ENCODE data around the gene GALNT17.

The GALNT17 gene

GRCh38 chr7:71517940-71518699, 386.2 kb downstream of the GALNT17 start:
- no peak overlapping the region for H3K27ac ChIP-seq (ENCODE audit: low read depth in 2 of 2, low read length in 2 of 2)
- no peaks in the 10 kb centered on the region for H3K27me3 ChIP-seq (ENCODE audit: control insufficient read depth in 2 of 2, insufficient read depth in 2 of 2, low read length in 2 of 2)
- peaks cover 0 to 3% of the 10 kb centered on the region in 2 donors for H3K9me3 ChIP-seq (ENCODE audit: control insufficient read depth in 2 of 2, low read length in 2 of 2)
- no peaks in the 10 kb centered on the region for H3K4me1 ChIP-seq (ENCODE audit: control insufficient read depth in 2 of 2, insufficient read depth in 2 of 2, low read length in 2 of 2)
- no peak overlapping the region for H3K4me3 ChIP-seq (ENCODE audit: low read length in 2 of 2)
- no peaks in the 10 kb centered on the region for H3K36me3 ChIP-seq (ENCODE audit: control insufficient read depth in 2 of 2, insufficient read depth in 2 of 2, low read length in 2 of 2)
- H3K9ac ChIP-seq (ENCODE audit: low read depth in 1 of 2, low read length in 2 of 2) = no peak overlapping the region

DNA sequence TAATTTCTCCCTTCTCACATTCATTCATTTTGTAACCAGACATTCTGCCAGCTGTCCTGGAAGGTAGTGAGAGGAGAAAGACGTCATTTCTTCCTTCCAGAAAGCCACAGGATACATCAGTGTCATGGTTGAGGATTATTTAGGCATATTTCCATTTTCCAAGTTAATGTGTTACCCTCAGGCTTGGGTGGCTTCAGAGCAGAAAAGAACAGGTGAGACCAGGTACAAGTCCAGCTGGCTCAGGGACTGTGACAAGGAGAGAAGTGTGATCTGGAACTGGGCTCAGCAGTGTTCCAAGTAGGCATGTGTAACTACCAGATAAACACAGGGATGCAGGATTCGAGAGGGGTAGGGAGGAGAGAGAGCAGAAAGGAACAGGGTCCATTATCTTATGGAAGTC, 386.9 kb downstream of the GALNT17 start:
- Histone ChIP-seq H3K36me3 (ENCODE audit: control insufficient read depth in 2 of 2, insufficient read depth in 2 of 2, low read length in 2 of 2) (no peaks in the 10 kb centered on the region), H3K27me3 (ENCODE audit: control insufficient read depth in 2 of 2, insufficient read depth in 2 of 2, low read length in 2 of 2) (no peaks in the 10 kb centered on the region), H3K27ac (ENCODE audit: low read depth in 2 of 2, low read length in 2 of 2) (no peak overlapping the region), H3K9me3 (ENCODE audit: control insufficient read depth in 2 of 2, low read length in 2 of 2) (peaks cover 0 to 3% of the 10 kb centered on the region in 2 donors), H3K9ac (ENCODE audit: low read depth in 1 of 2, low read length in 2 of 2) (no peak overlapping the region), H3K4me1 (ENCODE audit: control insufficient read depth in 2 of 2, insufficient read depth in 2 of 2, low read length in 2 of 2) (no peaks in the 10 kb centered on the region), H3K4me3 (ENCODE audit: low read length in 2 of 2) (no peak overlapping the region)

DNA sequence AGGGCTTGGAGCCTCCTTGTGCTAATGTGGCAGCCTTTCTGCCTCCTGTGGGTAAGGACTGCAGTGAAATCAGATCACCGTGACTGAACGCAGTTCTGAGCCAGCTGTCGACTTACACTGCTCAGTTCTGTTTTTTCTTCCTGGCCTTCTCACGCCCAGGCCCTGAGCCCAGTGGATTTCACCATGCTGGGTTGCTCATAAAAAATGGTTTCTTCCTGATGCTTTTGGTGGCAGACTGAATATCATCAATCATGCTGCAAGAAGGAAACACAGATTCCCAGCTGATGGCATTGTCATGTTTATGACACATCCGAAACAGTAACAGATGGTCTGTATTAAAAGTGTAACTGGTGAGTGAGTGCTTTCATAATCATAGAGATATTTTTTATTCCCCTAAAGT, 389.6 kb downstream of the GALNT17 start:
- Histone ChIP-seq H3K4me1 (ENCODE audit: control insufficient read depth in 2 of 2, insufficient read depth in 2 of 2, low read length in 2 of 2) (no peaks in the 10 kb centered on the region), H3K27ac (ENCODE audit: low read depth in 2 of 2, low read length in 2 of 2) (no peak overlapping the region), H3K27me3 (ENCODE audit: control insufficient read depth in 2 of 2, insufficient read depth in 2 of 2, low read length in 2 of 2) (no peaks in the 10 kb centered on the region), H3K4me3 (ENCODE audit: low read length in 2 of 2) (no peak overlapping the region), H3K36me3 (ENCODE audit: control insufficient read depth in 2 of 2, insufficient read depth in 2 of 2, low read length in 2 of 2) (no peaks in the 10 kb centered on the region), H3K9ac (ENCODE audit: low read depth in 1 of 2, low read length in 2 of 2) (no peak overlapping the region), H3K9me3 (ENCODE audit: control insufficient read depth in 2 of 2, low read length in 2 of 2) (peaks cover 0 to 3% of the 10 kb centered on the region in 2 donors)

GRCh38 chr7:71526106-71526505, 394.2 kb downstream of the GALNT17 start:
- Histone ChIP-seq H3K36me3 (ENCODE audit: control insufficient read depth in 2 of 2, insufficient read depth in 2 of 2, low read length in 2 of 2) (no peaks in the 10 kb centered on the region), H3K9ac (ENCODE audit: low read depth in 1 of 2, low read length in 2 of 2) (no peak overlapping the region), H3K27ac (ENCODE audit: low read depth in 2 of 2, low read length in 2 of 2) (no peak overlapping the region), H3K9me3 (ENCODE audit: control insufficient read depth in 2 of 2, low read length in 2 of 2) (no peaks in the 10 kb centered on the region), H3K4me1 (ENCODE audit: control insufficient read depth in 2 of 2, insufficient read depth in 2 of 2, low read length in 2 of 2) (no peaks in the 10 kb centered on the region), H3K4me3 (ENCODE audit: low read length in 2 of 2) (no peak overlapping the region), H3K27me3 (ENCODE audit: control insufficient read depth in 2 of 2, insufficient read depth in 2 of 2, low read length in 2 of 2) (no peaks in the 10 kb centered on the region)

- Histone ChIP-seq H3K9ac (ENCODE audit: low read depth in 1 of 2, low read length in 2 of 2) (no peak overlapping the region), H3K4me1 (ENCODE audit: control insufficient read depth in 2 of 2, insufficient read depth in 2 of 2, low read length in 2 of 2) (no peaks in the 10 kb centered on the region), H3K4me3 (ENCODE audit: low read length in 2 of 2) (no peak overlapping the region), H3K27ac (ENCODE audit: low read depth in 2 of 2, low read length in 2 of 2) (no peak overlapping the region), H3K27me3 (ENCODE audit: control insufficient read depth in 2 of 2, insufficient read depth in 2 of 2, low read length in 2 of 2) (no peaks in the 10 kb centered on the region), H3K9me3 (ENCODE audit: control insufficient read depth in 2 of 2, low read length in 2 of 2) (no peaks in the 10 kb centered on the region), H3K36me3 (ENCODE audit: control insufficient read depth in 2 of 2, insufficient read depth in 2 of 2, low read length in 2 of 2) (no peaks in the 10 kb centered on the region)
Observed at GRCh38 chr7:71527213-71527612, 395.3 kb downstream of the GALNT17 start.

DNA sequence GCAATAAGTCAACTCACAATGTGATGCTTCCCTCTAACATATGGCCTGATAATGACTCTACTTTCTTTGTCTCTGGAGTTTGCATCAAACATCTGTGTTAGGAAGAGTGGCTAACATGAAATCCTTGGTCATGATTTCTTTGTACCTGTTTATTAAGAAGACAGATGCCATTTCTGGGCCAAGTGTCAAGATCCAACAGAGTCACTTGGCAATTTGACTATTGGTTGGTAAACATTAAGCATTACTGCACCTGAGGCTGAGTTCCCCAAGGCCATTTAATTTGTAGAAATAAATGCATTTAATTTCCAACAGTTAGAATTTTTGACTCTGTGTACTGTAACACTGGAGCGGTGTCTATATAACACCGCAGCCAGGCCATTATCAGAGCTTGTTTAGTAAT, 403.7 kb downstream of the GALNT17 start:
- H3K9ac ChIP-seq (ENCODE audit: low read depth in 1 of 2, low read length in 2 of 2) = no peak overlapping the region
- H3K27ac ChIP-seq (ENCODE audit: low read depth in 2 of 2, low read length in 2 of 2) = no peak overlapping the region
- H3K9me3 ChIP-seq (ENCODE audit: control insufficient read depth in 2 of 2, low read length in 2 of 2) = peaks cover 2 to 5% of the 10 kb centered on the region in 2 donors
- no peaks in the 10 kb centered on the region for H3K4me1 ChIP-seq (ENCODE audit: control insufficient read depth in 2 of 2, insufficient read depth in 2 of 2, low read length in 2 of 2)
- H3K4me3 ChIP-seq (ENCODE audit: low read length in 2 of 2) = no peak overlapping the region
- no peaks in the 10 kb centered on the region for H3K27me3 ChIP-seq (ENCODE audit: control insufficient read depth in 2 of 2, insufficient read depth in 2 of 2, low read length in 2 of 2)
- H3K36me3 ChIP-seq (ENCODE audit: control insufficient read depth in 2 of 2, insufficient read depth in 2 of 2, low read length in 2 of 2) = no peaks in the 10 kb centered on the region

DNA sequence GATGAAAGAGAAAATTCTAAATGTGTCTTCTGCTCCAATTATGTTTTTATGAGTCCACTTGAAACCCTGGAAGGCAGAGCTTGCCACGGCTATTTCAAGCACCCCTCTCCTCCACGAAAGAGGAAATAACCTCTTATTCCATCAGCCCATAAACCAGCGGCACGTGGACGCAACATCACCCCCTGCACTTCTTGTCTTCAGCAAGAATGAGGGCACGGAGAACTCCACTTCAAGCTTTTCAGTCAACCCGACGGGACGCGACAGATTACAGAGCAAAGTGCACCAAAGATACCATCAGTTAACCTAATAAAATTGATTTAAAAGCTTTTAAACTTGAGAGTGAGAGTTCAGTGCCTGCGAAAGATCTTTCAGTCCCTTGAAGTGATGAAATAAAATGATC, 406.3 kb downstream of the GALNT17 start:
- Histone ChIP-seq H3K4me3 (ENCODE audit: low read length in 2 of 2) (no peak overlapping the region), H3K27me3 (ENCODE audit: control insufficient read depth in 2 of 2, insufficient read depth in 2 of 2, low read length in 2 of 2) (no peaks in the 10 kb centered on the region), H3K9me3 (ENCODE audit: control insufficient read depth in 2 of 2, low read length in 2 of 2) (peaks cover 2 to 5% of the 10 kb centered on the region in 2 donors), H3K9ac (ENCODE audit: low read depth in 1 of 2, low read length in 2 of 2) (no peak overlapping the region), H3K4me1 (ENCODE audit: control insufficient read depth in 2 of 2, insufficient read depth in 2 of 2, low read length in 2 of 2) (no peaks in the 10 kb centered on the region), H3K36me3 (ENCODE audit: control insufficient read depth in 2 of 2, insufficient read depth in 2 of 2, low read length in 2 of 2) (no peaks in the 10 kb centered on the region), H3K27ac (ENCODE audit: low read depth in 2 of 2, low read length in 2 of 2) (no peak overlapping the region)

- no peaks in the 10 kb centered on the region for H3K4me1 ChIP-seq (ENCODE audit: control insufficient read depth in 2 of 2, insufficient read depth in 2 of 2, low read length in 2 of 2)
- no peaks in the 10 kb centered on the region for H3K9me3 ChIP-seq (ENCODE audit: control insufficient read depth in 2 of 2, low read length in 2 of 2)
- no peak overlapping the region for H3K9ac ChIP-seq (ENCODE audit: low read depth in 1 of 2, low read length in 2 of 2)
- no peak overlapping the region for H3K4me3 ChIP-seq (ENCODE audit: low read length in 2 of 2)
- H3K27ac ChIP-seq (ENCODE audit: low read depth in 2 of 2, low read length in 2 of 2) = no peak overlapping the region
- H3K27me3 ChIP-seq (ENCODE audit: control insufficient read depth in 2 of 2, insufficient read depth in 2 of 2, low read length in 2 of 2) = no peaks in the 10 kb centered on the region
- H3K36me3 ChIP-seq (ENCODE audit: control insufficient read depth in 2 of 2, insufficient read depth in 2 of 2, low read length in 2 of 2) = no peaks in the 10 kb centered on the region
Observed at GRCh38 chr7:71539615-71540014, 407.7 kb downstream of the GALNT17 start.

- Histone ChIP-seq H3K9ac (ENCODE audit: low read depth in 1 of 2, low read length in 2 of 2) (no peak overlapping the region), H3K27me3 (ENCODE audit: control insufficient read depth in 2 of 2, insufficient read depth in 2 of 2, low read length in 2 of 2) (no peaks in the 10 kb centered on the region), H3K4me1 (ENCODE audit: control insufficient read depth in 2 of 2, insufficient read depth in 2 of 2, low read length in 2 of 2) (no peaks in the 10 kb centered on the region), H3K36me3 (ENCODE audit: control insufficient read depth in 2 of 2, insufficient read depth in 2 of 2, low read length in 2 of 2) (no peaks in the 10 kb centered on the region), H3K27ac (ENCODE audit: low read depth in 2 of 2, low read length in 2 of 2) (no peak overlapping the region), H3K4me3 (ENCODE audit: low read length in 2 of 2) (no peak overlapping the region), H3K9me3 (ENCODE audit: control insufficient read depth in 2 of 2, low read length in 2 of 2) (no peaks in the 10 kb centered on the region)
Observed at GRCh38 chr7:71541707-71542353, 409.9 kb downstream of the GALNT17 start.

- H3K4me3 ChIP-seq (ENCODE audit: low read length in 2 of 2) = no peak overlapping the region
- H3K9me3 ChIP-seq (ENCODE audit: control insufficient read depth in 2 of 2, low read length in 2 of 2) = no peaks in the 10 kb centered on the region
- H3K36me3 ChIP-seq (ENCODE audit: control insufficient read depth in 2 of 2, insufficient read depth in 2 of 2, low read length in 2 of 2) = no peaks in the 10 kb centered on the region
- no peak overlapping the region for H3K9ac ChIP-seq (ENCODE audit: low read depth in 1 of 2, low read length in 2 of 2)
- H3K4me1 ChIP-seq (ENCODE audit: control insufficient read depth in 2 of 2, insufficient read depth in 2 of 2, low read length in 2 of 2) = no peaks in the 10 kb centered on the region
- H3K27me3 ChIP-seq (ENCODE audit: control insufficient read depth in 2 of 2, insufficient read depth in 2 of 2, low read length in 2 of 2) = no peaks in the 10 kb centered on the region
- no peak overlapping the region for H3K27ac ChIP-seq (ENCODE audit: low read depth in 2 of 2, low read length in 2 of 2)
Observed at GRCh38 chr7:71543396-71543795, 411.5 kb downstream of the GALNT17 start.
